HFF-Myc (cell line): ENCODE data around the gene FKBP1A.

Source experiments
- DNase-seq: peaks from one replicate; pipeline ENCODE4 v3.0.0-alpha.2; 2011; ENCODE audit warnings: low read depth; ENCODE audit errors: extremely low read depth
- H3K4me3 ChIP-seq: replicated peaks from 2 replicates; pipeline ENCODE4 v1.5.1; 2011; ENCODE audit warnings: low read depth, mild to moderate bottlenecking, control low read depth, low read length
- CTCF ChIP-seq: IDR thresholded peaks from 2 replicates; pipeline ENCODE4 v1.5.1; 2012; ENCODE audit warnings: mild to moderate bottlenecking, low read depth, low read length, control low read depth; ENCODE audit errors: missing control alignments

FKBP1A gene

GRCh38 chr20:1417790-1418189, 24.9 kb upstream of the FKBP1A start:
- no peak overlapping the region for H3K4me3 ChIP-seq
- TF ChIP-seq CTCF = no peak
- DNase-seq = no peak

- H3K4me3 ChIP-seq = no peak overlapping the region
- DNase-seq = no peak
- no peak for TF ChIP-seq CTCF
Observed at GRCh38 chr20:1417273-1417672, 24.4 kb upstream of the FKBP1A start.

GRCh38 chr20:1415667-1416468, 23.0 kb upstream of the FKBP1A start:
- TF ChIP-seq CTCF = no peak
- DNase-seq = peak; percentile 97
- H3K4me3 ChIP-seq = no peak overlapping the region

GRCh38 chr20:1414982-1415381, 22.1 kb upstream of the FKBP1A start:
- no peak for TF ChIP-seq CTCF
- H3K4me3 ChIP-seq = no peak overlapping the region
- no peak for DNase-seq

GRCh38 chr20:1405801-1406200, 12.9 kb upstream of the FKBP1A start:
- no peak for TF ChIP-seq CTCF
- no peak for DNase-seq
- no peak overlapping the region for H3K4me3 ChIP-seq

GRCh38 chr20:1403624-1404023, 10.8 kb upstream of the FKBP1A start:
- H3K4me3 ChIP-seq = no peak overlapping the region
- DNase-seq = no peak
- TF ChIP-seq CTCF = no peak

- TF ChIP-seq CTCF = no peak
- DNase-seq = no peak
- no peak overlapping the region for H3K4me3 ChIP-seq
Observed at GRCh38 chr20:1402149-1402548, 9.3 kb upstream of the FKBP1A start.
